GM18507 (cell line): ENCODE results near the gene PP2D1.
A peak's percentile ranks its signal among the peaks of the same experiment; 100 is the strongest.
"Not testable (repeated sequence)": the region's sequence is repeated elsewhere in the genome, so short reads cannot be mapped to it uniquely, and the experiment has no call there.

Source experiments
- DNase-seq: peaks from one replicate; pipeline ENCODE4 v3.0.0; 2011; ENCODE audit warnings: low read depth; ENCODE audit not compliant: insufficient read length; ENCODE audit errors: extremely low spot score
- FAIRE-seq: peaks from 2 replicates; lab custom pipeline; 2011; peaks lifted over from hg19 to GRCh38; lab: Jason Lieb, UNC

PP2D1 gene

GRCh38 chr3:19997502-19997901 is 14.6 kb downstream of the PP2D1 start:
- DNase-seq = no peak
- no peak for FAIRE-seq

- FAIRE-seq (no peak), DNase-seq (no peak)
These were observed 17.3 kb downstream of the PP2D1 start for GRCh38 chr3:19994796-19995195.

- DNase-seq, FAIRE-seq: not testable (repeated sequence)
These were observed 23.2 kb downstream of the PP2D1 start for GRCh38 chr3:19988904-19989303.

GRCh38 chr3:19972054-19972453 is 40.0 kb downstream of the PP2D1 start:
- DNase-seq = no peak
- no peak for FAIRE-seq

GRCh38 chr3:19970327-19970726 is 41.7 kb downstream of the PP2D1 start:
- DNase-seq = no peak
- FAIRE-seq = no peak

- DNase-seq (no peak), FAIRE-seq (no peak)
These were observed 44.3 kb downstream of the PP2D1 start for GRCh38 chr3:19967812-19968211.

- FAIRE-seq (no peak), DNase-seq (no peak)
These were observed 44.9 kb downstream of the PP2D1 start for GRCh38 chr3:19967208-19967607.

GRCh38 chr3:19961960-19962359 is 50.1 kb downstream of the PP2D1 start:
- DNase-seq = no peak

GRCh38 chr3:19960696-19961095 is 51.4 kb downstream of the PP2D1 start:
- DNase-seq (no peak), FAIRE-seq (no peak)

More at GRCh38 chr3:19961960-19962359, 50.1 kb downstream of the PP2D1 start:
- FAIRE-seq = no peak

- DNase-seq (no peak), FAIRE-seq (no peak)
These were observed 52.6 kb downstream of the PP2D1 start for GRCh38 chr3:19959505-19959904.

- FAIRE-seq, DNase-seq: not testable (repeated sequence)
These were observed 54.7 kb downstream of the PP2D1 start for GRCh38 chr3:19957354-19957753.

- FAIRE-seq (no peak), DNase-seq (no peak)
These were observed 57.4 kb downstream of the PP2D1 start for GRCh38 chr3:19954676-19955075.

- DNase-seq = no peak
- FAIRE-seq = no peak
These were observed 61.7 kb downstream of the PP2D1 start for GRCh38 chr3:19950316-19950715.

GRCh38 chr3:19948226-19948591 is 63.9 kb downstream of the PP2D1 start:
- FAIRE-seq = no peak
- no peak for DNase-seq

GRCh38 chr3:19947549-19948225 is 64.4 kb downstream of the PP2D1 start:
- no peak for DNase-seq
- FAIRE-seq = peak; percentile 24

GRCh38 chr3:19946832-19947548 is 65.1 kb downstream of the PP2D1 start, which contains the start of gene RAB5A:
TSS of gene RAB5A (plus strand) at chr3:19947097. CDS start at chr3:19950899, 3,802 bp downstream.
- DNase-seq (peak; percentile 85), FAIRE-seq (peak; percentile 99)

GRCh38 chr3:19945969-19946831 is 65.9 kb downstream of the PP2D1 start:
- DNase-seq (no peak), FAIRE-seq (no peak)

- DNase-seq (no peak), FAIRE-seq (no peak)
These were observed 66.5 kb downstream of the PP2D1 start for GRCh38 chr3:19945534-19945933.

GRCh38 chr3:19940643-19941042 is 71.4 kb downstream of the PP2D1 start:
- FAIRE-seq (no peak), DNase-seq (no peak)

- DNase-seq (no peak), FAIRE-seq (no peak)
These were observed 73.8 kb downstream of the PP2D1 start for GRCh38 chr3:19938295-19938627.
